Neutrophil (primary cell): Measurements from ENCODE around the gene TLK1.

Experiments used
- H3K27ac ChIP-seq: fragments of 200-600 bp; sonication (generic); 2 replicates; pipeline ENCODE4 v1.5.1; 2016; ENCODE audit warnings: mild to moderate bottlenecking, moderate library complexity
- H3K27me3 ChIP-seq: fragments of 200-600 bp; sonication (generic); 2 replicates; pipeline ENCODE4 v1.6.0; 2016; ENCODE audit warnings: mild to moderate bottlenecking
- H3K36me3 ChIP-seq: fragments of 200-600 bp; sonication (generic); 2 replicates; pipeline ENCODE4 v1.5.1; 2017
- H3K4me1 ChIP-seq, 2 experiments: fragments of 200-600 bp in 1 of 2; sonication (generic) in 1 of 2; 1 replicate in 1 of 2; 2 replicates in 1 of 2; pipeline versions ENCODE4 v1.5.1 to v1.6.1; 2013 to 2016; ENCODE audit warnings: low read depth in 1 of 2, low read length in 1 of 2, mild to moderate bottlenecking in 1 of 2, moderate library complexity in 1 of 2; ENCODE audit not compliant: control insufficient read depth in 1 of 2, insufficient read depth in 1 of 2
- H3K4me3 ChIP-seq, 2 experiments: fragments of 200-600 bp in 1 of 2; sonication (generic) in 1 of 2; 1 replicate in 1 of 2; 2 replicates in 1 of 2; pipeline ENCODE4 v1.5.1; 2013 to 2016; ENCODE audit warnings: low read depth in 1 of 2, low read length in 1 of 2, mild to moderate bottlenecking in 1 of 2, moderate library complexity in 1 of 2
- H3K9me3 ChIP-seq: fragments of 200-600 bp; sonication (generic); 2 replicates; pipeline ENCODE4 v1.5.1; 2016
- TF ChIP-seq, protein P1 (sequence below): fragments of 200-600 bp; sonication (generic); IDR thresholded peaks from 2 replicates; pipeline ENCODE4 v1.5.1; 2016; ENCODE audit warnings: antibody characterized with exemption

Gene TLK1

GRCh38 chr2:171072164-171072563 is 88.5 kb downstream of the TLK1 start:
- H3K9me3 ChIP-seq: no peaks in the 10 kb centered on the region
- no peak overlapping the region for H3K4me3 ChIP-seq
- H3K36me3 ChIP-seq: peaks cover 21% of the 10 kb centered on the region
- no peaks in the 10 kb centered on the region for H3K4me1 ChIP-seq
- H3K27me3 ChIP-seq: no peaks in the 10 kb centered on the region
- TF ChIP-seq, protein P1, sequence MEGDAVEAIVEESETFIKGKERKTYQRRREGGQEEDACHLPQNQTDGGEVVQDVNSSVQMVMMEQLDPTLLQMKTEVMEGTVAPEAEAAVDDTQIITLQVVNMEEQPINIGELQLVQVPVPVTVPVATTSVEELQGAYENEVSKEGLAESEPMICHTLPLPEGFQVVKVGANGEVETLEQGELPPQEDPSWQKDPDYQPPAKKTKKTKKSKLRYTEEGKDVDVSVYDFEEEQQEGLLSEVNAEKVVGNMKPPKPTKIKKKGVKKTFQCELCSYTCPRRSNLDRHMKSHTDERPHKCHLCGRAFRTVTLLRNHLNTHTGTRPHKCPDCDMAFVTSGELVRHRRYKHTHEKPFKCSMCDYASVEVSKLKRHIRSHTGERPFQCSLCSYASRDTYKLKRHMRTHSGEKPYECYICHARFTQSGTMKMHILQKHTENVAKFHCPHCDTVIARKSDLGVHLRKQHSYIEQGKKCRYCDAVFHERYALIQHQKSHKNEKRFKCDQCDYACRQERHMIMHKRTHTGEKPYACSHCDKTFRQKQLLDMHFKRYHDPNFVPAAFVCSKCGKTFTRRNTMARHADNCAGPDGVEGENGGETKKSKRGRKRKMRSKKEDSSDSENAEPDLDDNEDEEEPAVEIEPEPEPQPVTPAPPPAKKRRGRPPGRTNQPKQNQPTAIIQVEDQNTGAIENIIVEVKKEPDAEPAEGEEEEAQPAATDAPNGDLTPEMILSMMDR: no peak
- H3K27ac ChIP-seq: no peak overlapping the region

DNA sequence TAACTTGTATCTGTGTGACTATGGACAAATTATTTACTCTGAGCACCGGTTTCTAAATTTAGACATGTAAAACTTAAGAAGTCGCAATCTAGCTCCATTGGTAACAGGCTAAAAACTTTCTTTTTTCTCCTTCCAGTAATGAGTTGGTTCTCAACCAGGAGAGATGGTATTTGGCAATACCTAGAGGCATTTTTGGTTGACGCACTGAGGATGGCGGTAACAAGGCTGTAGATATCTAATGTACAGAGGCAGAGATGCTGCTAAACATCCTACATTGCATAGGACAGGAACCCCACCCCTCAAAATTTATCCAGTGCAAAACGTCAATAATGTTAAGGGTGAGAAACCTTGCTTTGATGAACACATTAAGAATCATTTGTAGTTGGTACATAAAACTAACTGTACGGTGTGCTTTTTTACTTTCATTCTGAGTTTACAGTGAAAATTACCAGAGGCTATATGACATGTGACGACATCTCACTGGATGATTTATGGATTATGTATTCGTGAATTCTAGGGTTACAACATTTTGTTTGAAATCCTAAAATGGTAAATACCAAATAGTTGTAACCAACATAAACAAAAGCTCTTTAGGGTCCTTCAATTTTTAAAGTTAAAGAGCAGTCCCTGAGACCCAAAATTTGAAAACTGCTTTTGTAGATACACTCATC is 91.3 kb downstream of the TLK1 start:
- Histone ChIP-seq H3K27me3 (no peaks in the 10 kb centered on the region), H3K36me3 (peaks cover 11% of the 10 kb centered on the region), H3K4me1 (no peaks in the 10 kb centered on the region), H3K9me3 (no peaks in the 10 kb centered on the region), H3K27ac (no peak overlapping the region), H3K4me3 (no peak overlapping the region)
- TF ChIP-seq, protein P1: no peak

DNA sequence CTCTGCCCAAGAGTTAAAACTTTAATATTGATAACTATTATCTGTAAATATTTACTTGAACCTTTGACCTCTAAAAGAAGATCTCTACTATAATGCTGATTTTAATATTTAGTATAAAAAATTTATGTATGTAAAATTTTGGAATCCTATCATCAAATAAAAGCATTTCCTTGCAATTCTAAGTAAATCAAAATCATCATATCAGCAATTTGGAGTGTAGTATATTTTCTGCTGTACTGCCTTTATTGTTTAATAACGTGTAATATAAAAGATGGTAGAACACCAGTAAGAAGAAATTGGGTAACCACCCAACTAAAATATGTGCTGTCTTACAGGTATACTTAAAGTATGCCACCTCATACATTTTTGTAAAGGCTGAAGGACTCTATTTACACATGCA is 94.6 kb downstream of the TLK1 start:
- H3K9me3 ChIP-seq: no peaks in the 10 kb centered on the region
- H3K4me1 ChIP-seq: no peaks in the 10 kb centered on the region
- no peak overlapping the region for H3K4me3 ChIP-seq
- H3K36me3 ChIP-seq: peaks cover under 1% of the 10 kb centered on the region
- no peak overlapping the region for H3K27ac ChIP-seq
- TF ChIP-seq, protein P1: no peak
- H3K27me3 ChIP-seq: no peaks in the 10 kb centered on the region

DNA sequence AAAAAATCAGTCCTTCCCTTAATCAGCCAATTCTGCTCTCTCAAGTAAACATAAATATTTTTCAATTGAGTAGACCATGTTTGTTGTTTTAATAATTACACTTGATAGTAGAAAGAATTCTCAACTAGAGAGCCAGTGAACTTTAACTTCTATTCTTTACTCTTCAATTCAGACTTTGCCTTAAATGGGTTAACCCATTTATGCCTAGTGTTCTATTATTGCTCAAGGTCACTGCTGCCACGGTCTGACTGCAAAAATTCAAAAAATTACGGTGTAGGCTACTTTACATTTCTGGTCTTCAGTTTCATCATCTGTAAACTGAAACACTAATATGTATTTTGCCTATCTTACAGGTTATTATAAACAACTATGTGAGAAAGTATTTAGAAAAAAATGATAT is 103.1 kb downstream of the TLK1 start:
- no peaks in the 10 kb centered on the region for H3K4me1 ChIP-seq
- H3K27ac ChIP-seq: no peak overlapping the region
- no peaks in the 10 kb centered on the region for H3K27me3 ChIP-seq
- H3K9me3 ChIP-seq: no peaks in the 10 kb centered on the region
- H3K36me3 ChIP-seq: peaks cover 39% of the 10 kb centered on the region
- TF ChIP-seq, protein P1: no peak
- no peak overlapping the region for H3K4me3 ChIP-seq

- Histone ChIP-seq H3K36me3 (peaks cover 49% of the 10 kb centered on the region), H3K9me3 (no peaks in the 10 kb centered on the region), H3K4me3 (no peak overlapping the region), H3K27ac (no peak overlapping the region), H3K27me3 (no peaks in the 10 kb centered on the region), H3K4me1 (no peaks in the 10 kb centered on the region)
- TF ChIP-seq, protein P1: no peak
These were observed 104.4 kb downstream of the TLK1 start for GRCh38 chr2:171056307-171056706.
